H1 (cell line): Measurements from ENCODE around the gene OLFML2A. TPM values are rescaled to one million over a fixed set of nuclear protein-coding genes. Genes with fewer than 3 reads are reported as not detected.

Experiments used
- SP2 ChIP-seq: IDR thresholded peaks from 2 replicates; pipeline ENCODE4 v1.6.1; 2012; ENCODE audit warnings: mild to moderate bottlenecking, low read length, inconsistent platforms
- polyA plus RNA-seq, 7 experiments: library from polyadenylated mRNA; depleted of rRNA in 3 of 7; stranded (reverse) in 5 of 7; unstranded in 2 of 7; fragments of >200 nt in 5 of 7; fragments of 200-250 nt in 2 of 7; gene quantifications; 1 replicate in 5 of 7; 2 replicates in 1 of 7; 4 replicates in 1 of 7; pipeline versions ENCODE4 v1.2.1 to v1.2.3, GENCODE V29; 2011 to 2013; ENCODE audit warnings: missing spikeins in 2 of 7, mixed read lengths in 2 of 7
- total RNA-seq: library from RNA; stranded (reverse); fragmentation: NEBNext Ultra II Directional; extraction: Animal tissue kit (Norgen Biotek cat#: 25700); gene quantifications from 2 replicates; pipeline ENCODE4 v1.2.1, GENCODE V29; 2021

OLFML2A gene
- total and polyA plus RNA-seq, 2 of the 8 experiments (the other 6 are each of a cell fraction or from before 2014, with no cell fraction given) = 7.8 to 11.5 TPM

DNA sequence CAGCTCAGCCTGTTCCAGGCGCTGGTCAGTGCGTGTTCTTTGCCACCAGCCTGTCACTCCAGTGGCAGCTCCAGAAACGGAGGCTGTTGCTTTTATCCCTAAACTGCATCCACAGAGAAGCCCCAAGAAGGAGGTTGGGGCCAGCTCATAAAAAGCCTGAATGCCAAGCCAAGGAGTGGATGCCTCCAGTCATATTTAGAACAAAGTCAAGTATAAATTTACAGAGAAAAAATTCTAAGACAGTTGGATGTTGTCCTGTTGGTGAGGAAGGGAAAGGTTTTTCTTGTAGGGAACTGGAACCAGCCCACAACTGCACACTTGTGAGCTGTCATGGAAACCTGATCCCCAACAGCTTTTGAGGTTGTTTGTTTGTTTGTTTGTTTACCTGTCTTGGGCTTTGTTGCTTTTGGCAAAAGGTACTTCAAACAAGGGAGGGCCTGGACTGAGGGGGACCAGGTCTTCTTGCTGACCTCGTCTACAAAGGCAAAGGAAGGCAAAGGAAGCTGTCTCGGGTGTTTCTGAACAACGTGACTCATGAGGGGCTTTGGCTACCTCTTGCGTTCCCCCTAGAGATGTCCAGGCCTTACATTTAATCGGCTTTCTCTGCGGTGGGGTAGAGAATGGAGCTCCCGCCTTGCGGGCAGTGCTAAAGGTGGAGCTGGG, 36.7 kb downstream of the OLFML2A start (continued):
- TF ChIP-seq SP2 = no peak
